ENCODE data around the gene F8.
"Not testable (repeated sequence)": the region's sequence is repeated elsewhere in the genome, so short reads cannot be mapped to it uniquely, and the experiment has no call there.

The F8 gene

GRCh38 chrX:155027509-155028066 is 5.1 kb upstream of the F8 start:
- no peaks in the 10 kb centered on the region for H3K27me3 ChIP-seq (ENCODE audit: control insufficient read depth, insufficient read depth, low read length)
- H3K4me3 ChIP-seq (ENCODE audit: low read length): peak overlapping the region; percentile 73
- H3K4me2 ChIP-seq (ENCODE audit: low read length): peak overlapping the region; percentile 73
- peaks cover 8% of the 10 kb centered on the region for H3K4me1 ChIP-seq (ENCODE audit: control insufficient read depth, insufficient read depth, low read length)
- H3K36me3 ChIP-seq (ENCODE audit: insufficient read depth, low read length): no peaks in the 10 kb centered on the region
- no peaks in the 10 kb centered on the region for H3K9me3 ChIP-seq (replicated peaks; ENCODE audit: low read length)
- H3K9ac ChIP-seq (ENCODE audit: low read depth, low read length): peak overlapping the region; percentile 86

GRCh38 chrX:155026727-155027508 is 4.4 kb upstream of the F8 start, which contains the start of gene FUNDC2:
FUNDC2 (plus strand) TSS chrX:155026844; CDS start chrX:155026939, 95 bp downstream.
- Histone ChIP-seq H3K36me3 (ENCODE audit: insufficient read depth, low read length) (no peaks in the 10 kb centered on the region), H3K9ac (ENCODE audit: low read depth, low read length) (peak within 1 kb of the TSS; percentile 86), H3K4me3 (ENCODE audit: low read length) (peak within 1 kb of the TSS; percentile 73), H3K27me3 (ENCODE audit: control insufficient read depth, insufficient read depth, low read length) (no peaks in the 10 kb centered on the region), H3K9me3 (replicated peaks; ENCODE audit: low read length) (no peaks in the 10 kb centered on the region), H3K4me2 (ENCODE audit: low read length) (peak within 1 kb of the TSS; percentile 73), H3K4me1 (ENCODE audit: control insufficient read depth, insufficient read depth, low read length) (peaks cover 8% of the 10 kb centered on the region)

GRCh38 chrX:155026420-155026726 is 3.9 kb upstream of the F8 start:
- Histone ChIP-seq H3K9ac (ENCODE audit: low read depth, low read length) (peak overlapping the region; percentile 86), H3K4me2 (ENCODE audit: low read length) (peak overlapping the region; percentile 73), H3K4me3 (ENCODE audit: low read length) (peak overlapping the region; percentile 73), H3K4me1 (ENCODE audit: control insufficient read depth, insufficient read depth, low read length) (peaks cover 8% of the 10 kb centered on the region), H3K9me3 (replicated peaks; ENCODE audit: low read length) (no peaks in the 10 kb centered on the region), H3K27me3 (ENCODE audit: control insufficient read depth, insufficient read depth, low read length) (no peaks in the 10 kb centered on the region), H3K36me3 (ENCODE audit: insufficient read depth, low read length) (no peaks in the 10 kb centered on the region)

- Histone ChIP-seq H3K36me3 (ENCODE audit: insufficient read depth, low read length) (no peaks in the 10 kb centered on the region), H3K4me1 (ENCODE audit: control insufficient read depth, insufficient read depth, low read length) (peaks cover 8% of the 10 kb centered on the region), H3K4me3 (ENCODE audit: low read length) (no peak overlapping the region)
Observed at GRCh38 chrX:155023907-155024833, 1.6 kb upstream of the F8 start.

GRCh38 chrX:155020591-155020990 is 1.9 kb downstream of the F8 start:
- Histone ChIP-seq H3K9me3 (replicated peaks; ENCODE audit: low read length) (no peaks in the 10 kb centered on the region), H3K4me1 (ENCODE audit: control insufficient read depth, insufficient read depth, low read length) (no peaks in the 10 kb centered on the region), H3K36me3 (ENCODE audit: insufficient read depth, low read length) (no peaks in the 10 kb centered on the region), H3K9ac (ENCODE audit: low read depth, low read length) (no peak overlapping the region), H3K4me2 (ENCODE audit: low read length) (no peak overlapping the region), H3K27me3 (ENCODE audit: control insufficient read depth, insufficient read depth, low read length) (no peaks in the 10 kb centered on the region), H3K4me3 (ENCODE audit: low read length) (no peak overlapping the region)

More at GRCh38 chrX:155023907-155024833, 1.6 kb upstream of the F8 start:
- H3K4me2 ChIP-seq (ENCODE audit: low read length): no peak overlapping the region
- H3K9me3 ChIP-seq (replicated peaks; ENCODE audit: low read length): no peaks in the 10 kb centered on the region
- H3K9ac ChIP-seq (ENCODE audit: low read depth, low read length): no peak overlapping the region
- no peaks in the 10 kb centered on the region for H3K27me3 ChIP-seq (ENCODE audit: control insufficient read depth, insufficient read depth, low read length)

- H3K9ac ChIP-seq (ENCODE audit: low read depth, low read length): no peak overlapping the region
- no peaks in the 10 kb centered on the region for H3K36me3 ChIP-seq (ENCODE audit: insufficient read depth, low read length)
- no peaks in the 10 kb centered on the region for H3K27me3 ChIP-seq (ENCODE audit: control insufficient read depth, insufficient read depth, low read length)
- no peaks in the 10 kb centered on the region for H3K9me3 ChIP-seq (replicated peaks; ENCODE audit: low read length)
- no peaks in the 10 kb centered on the region for H3K4me1 ChIP-seq (ENCODE audit: control insufficient read depth, insufficient read depth, low read length)
- no peak overlapping the region for H3K4me2 ChIP-seq (ENCODE audit: low read length)
- H3K4me3 ChIP-seq (ENCODE audit: low read length): no peak overlapping the region
Observed at GRCh38 chrX:155009994-155010472, 12.5 kb downstream of the F8 start.

GRCh38 chrX:155008578-155008977 is 13.9 kb downstream of the F8 start:
- H3K9ac ChIP-seq (ENCODE audit: low read depth, low read length); H3K36me3 ChIP-seq (ENCODE audit: insufficient read depth, low read length); H3K4me2 ChIP-seq (ENCODE audit: low read length); H3K27me3 ChIP-seq (ENCODE audit: control insufficient read depth, insufficient read depth, low read length); H3K4me1 ChIP-seq (ENCODE audit: control insufficient read depth, insufficient read depth, low read length); H3K4me3 ChIP-seq (ENCODE audit: low read length); H3K9me3 ChIP-seq (replicated peaks; ENCODE audit: low read length): not testable (repeated sequence)

GRCh38 chrX:155006913-155007671 is 15.4 kb downstream of the F8 start:
- H3K9ac ChIP-seq (ENCODE audit: low read depth, low read length); H3K4me3 ChIP-seq (ENCODE audit: low read length): not testable (repeated sequence)

GRCh38 chrX:155006379-155006778 is 16.1 kb downstream of the F8 start:
- not testable (repeated sequence) for H3K9ac ChIP-seq (ENCODE audit: low read depth, low read length); H3K27me3 ChIP-seq (ENCODE audit: control insufficient read depth, insufficient read depth, low read length); H3K4me2 ChIP-seq (ENCODE audit: low read length); H3K9me3 ChIP-seq (replicated peaks; ENCODE audit: low read length); H3K4me1 ChIP-seq (ENCODE audit: control insufficient read depth, insufficient read depth, low read length); H3K36me3 ChIP-seq (ENCODE audit: insufficient read depth, low read length); H3K4me3 ChIP-seq (ENCODE audit: low read length)

More at GRCh38 chrX:155006913-155007671, 15.4 kb downstream of the F8 start:
- H3K9me3 ChIP-seq (replicated peaks; ENCODE audit: low read length); H3K27me3 ChIP-seq (ENCODE audit: control insufficient read depth, insufficient read depth, low read length); H3K36me3 ChIP-seq (ENCODE audit: insufficient read depth, low read length); H3K4me1 ChIP-seq (ENCODE audit: control insufficient read depth, insufficient read depth, low read length); H3K4me2 ChIP-seq (ENCODE audit: low read length): not testable (repeated sequence)

- no peaks in the 10 kb centered on the region for H3K4me1 ChIP-seq (ENCODE audit: control insufficient read depth, insufficient read depth, low read length)
- no peak overlapping the region for H3K4me2 ChIP-seq (ENCODE audit: low read length)
- H3K4me3 ChIP-seq (ENCODE audit: low read length): no peak overlapping the region
- H3K9ac ChIP-seq (ENCODE audit: low read depth, low read length): no peak overlapping the region
- no peaks in the 10 kb centered on the region for H3K36me3 ChIP-seq (ENCODE audit: insufficient read depth, low read length)
- no peaks in the 10 kb centered on the region for H3K27me3 ChIP-seq (ENCODE audit: control insufficient read depth, insufficient read depth, low read length)
- H3K9me3 ChIP-seq (replicated peaks; ENCODE audit: low read length): no peaks in the 10 kb centered on the region
Observed at GRCh38 chrX:155005190-155005589, 17.3 kb downstream of the F8 start.

- H3K27me3 ChIP-seq (ENCODE audit: control insufficient read depth, insufficient read depth, low read length): no peaks in the 10 kb centered on the region
- no peaks in the 10 kb centered on the region for H3K36me3 ChIP-seq (ENCODE audit: insufficient read depth, low read length)
- H3K4me2 ChIP-seq (ENCODE audit: low read length): no peak overlapping the region
- H3K4me3 ChIP-seq (ENCODE audit: low read length): no peak overlapping the region
- no peak overlapping the region for H3K9ac ChIP-seq (ENCODE audit: low read depth, low read length)
- no peaks in the 10 kb centered on the region for H3K4me1 ChIP-seq (ENCODE audit: control insufficient read depth, insufficient read depth, low read length)
- no peaks in the 10 kb centered on the region for H3K9me3 ChIP-seq (replicated peaks; ENCODE audit: low read length)
Observed at GRCh38 chrX:155001873-155002272, 20.6 kb downstream of the F8 start.
